Activated CD8-positive, alpha-beta memory T cell treated with anti-CD3 and anti-CD28 coated beads, Interleukin-2, amount 50 U/mL, for 4 hours (primary cell): Measurements from ENCODE around the gene CEP295NL.
"Not testable (repeated sequence)": the region's sequence is repeated elsewhere in the genome, so short reads cannot be mapped to it uniquely, and the experiment has no call there.

ENCODE experiments used
- DNase-seq: peaks from one replicate; pipeline ENCODE4 v3.0.0-alpha.2; 2020

CEP295NL gene

GRCh38 chr17:78905116-78905515 lies 2.1 kb upstream of the CEP295NL start:
- DNase-seq, result no peak

- no peak for DNase-seq
Observed at GRCh38 chr17:78904371-78904770, 1.4 kb upstream of the CEP295NL start.

- not testable (repeated sequence) for DNase-seq
Observed at GRCh38 chr17:78902231-78902630, 770 bp downstream of the CEP295NL start.

- DNase-seq, result no peak
Observed at GRCh38 chr17:78901806-78902205, 1.2 kb downstream of the CEP295NL start.

GRCh38 chr17:78900816-78901215 lies 2.2 kb downstream of the CEP295NL start:
- DNase-seq, result no peak

GRCh38 chr17:78899361-78900260 lies 3.4 kb downstream of the CEP295NL start:
- DNase-seq, result no peak

GRCh38 chr17:78898947-78899346 lies 4.1 kb downstream of the CEP295NL start:
- no peak for DNase-seq

GRCh38 chr17:78898075-78898836 lies 4.7 kb downstream of the CEP295NL start:
- no peak for DNase-seq

- no peak for DNase-seq
Observed at GRCh38 chr17:78897664-78898047, 5.3 kb downstream of the CEP295NL start.

GRCh38 chr17:78896834-78897663 lies 6.0 kb downstream of the CEP295NL start:
- DNase-seq, result no peak

GRCh38 chr17:78896091-78896833 lies 6.7 kb downstream of the CEP295NL start:
- no peak for DNase-seq

- DNase-seq, result no peak
Observed at GRCh38 chr17:78895322-78895721, 7.7 kb downstream of the CEP295NL start.

- no peak for DNase-seq
Observed at GRCh38 chr17:78893684-78894083, 9.3 kb downstream of the CEP295NL start.

- no peak for DNase-seq
Observed at GRCh38 chr17:78892936-78893379, 10.0 kb downstream of the CEP295NL start.

GRCh38 chr17:78892520-78892919 lies 10.5 kb downstream of the CEP295NL start:
- no peak for DNase-seq

- no peak for DNase-seq
Observed at GRCh38 chr17:78892062-78892456, 10.9 kb downstream of the CEP295NL start.

GRCh38 chr17:78891406-78892061 lies 11.5 kb downstream of the CEP295NL start:
- no peak for DNase-seq

- DNase-seq, result peak; percentile 28
Observed at GRCh38 chr17:78890498-78890897, 12.5 kb downstream of the CEP295NL start.

GRCh38 chr17:78890096-78890495 lies 12.9 kb downstream of the CEP295NL start:
- DNase-seq, result not testable (repeated sequence)

GRCh38 chr17:78889531-78889930 lies 13.5 kb downstream of the CEP295NL start:
- no peak for DNase-seq

- DNase-seq, result no peak
Observed at GRCh38 chr17:78888941-78889518, 14.0 kb downstream of the CEP295NL start.
